HTR-8/SVneo (cell line): Measurements from ENCODE around the gene USP35.

ENCODE experiments used
- DNase-seq: peaks from one replicate; pipeline ENCODE4 v3.0.0; 2011; ENCODE audit warnings: low spot score, mixed read lengths; ENCODE audit not compliant: insufficient read length
- FAIRE-seq: peaks from 2 replicates; lab custom pipeline; 2011; peaks lifted over from hg19 to GRCh38; lab: Jason Lieb, UNC

Gene USP35

GRCh38 chr11:78193806-78194205 lies 5.1 kb downstream of the USP35 start:
- FAIRE-seq (no peak), DNase-seq (no peak)

- no peak for DNase-seq
- FAIRE-seq = peak; percentile 13
Measured at GRCh38 chr11:78194490-78194889, 5.8 kb downstream of the USP35 start.

- DNase-seq (no peak), FAIRE-seq (no peak)
Measured at GRCh38 chr11:78195917-78196560, 7.3 kb downstream of the USP35 start.

GRCh38 chr11:78196661-78197091 lies 8.0 kb downstream of the USP35 start:
- FAIRE-seq = no peak
- DNase-seq = no peak

- DNase-seq (no peak), FAIRE-seq (no peak)
Measured at GRCh38 chr11:78197816-78198215, 9.1 kb downstream of the USP35 start.

- FAIRE-seq (no peak), DNase-seq (no peak)
Measured at GRCh38 chr11:78199015-78199652, 10.4 kb downstream of the USP35 start.

GRCh38 chr11:78199653-78200015 lies 10.9 kb downstream of the USP35 start:
- no peak for DNase-seq
- no peak for FAIRE-seq

- FAIRE-seq = no peak
- DNase-seq = no peak
Measured at GRCh38 chr11:78200061-78200460, 11.3 kb downstream of the USP35 start.

- DNase-seq (no peak), FAIRE-seq (no peak)
Measured at GRCh38 chr11:78200553-78200952, 11.8 kb downstream of the USP35 start.

GRCh38 chr11:78201096-78201818 lies 12.5 kb downstream of the USP35 start:
- DNase-seq = no peak
- FAIRE-seq = no peak

GRCh38 chr11:78202733-78203167 lies 14.0 kb downstream of the USP35 start:
- FAIRE-seq = no peak
- no peak for DNase-seq

GRCh38 chr11:78203184-78203583 lies 14.5 kb downstream of the USP35 start:
- no peak for FAIRE-seq
- no peak for DNase-seq

GRCh38 chr11:78205256-78205655 lies 16.5 kb downstream of the USP35 start:
- FAIRE-seq = no peak
- no peak for DNase-seq

- FAIRE-seq (no peak), DNase-seq (no peak)
Measured at GRCh38 chr11:78205691-78206090, 17.0 kb downstream of the USP35 start.

- DNase-seq (no peak), FAIRE-seq (no peak)
Measured at GRCh38 chr11:78207532-78208256, 19.0 kb downstream of the USP35 start.

GRCh38 chr11:78208257-78209165 lies 19.8 kb downstream of the USP35 start:
- peak; percentile 9 for FAIRE-seq

GRCh38 chr11:78209478-78209877 lies 20.8 kb downstream of the USP35 start:
- FAIRE-seq (no peak), DNase-seq (no peak)

More at GRCh38 chr11:78208257-78209165, 19.8 kb downstream of the USP35 start:
- no peak for DNase-seq

- DNase-seq = no peak
- FAIRE-seq = no peak
Measured at GRCh38 chr11:78210000-78210608, 21.4 kb downstream of the USP35 start.

- FAIRE-seq (no peak), DNase-seq (no peak)
Measured at GRCh38 chr11:78211565-78211964, 22.8 kb downstream of the USP35 start.
